Stimulated activated CD8-positive, alpha-beta memory T cell treated with anti-CD3 and anti-CD28 coated beads, Interleukin-12 subunit alpha, Interleukin-12 subunit beta, amount 100 ng/mL, for 4 hours (primary cell): ENCODE measurements around the gene ESYT3.
"Not testable (repeated sequence)": the region's sequence is repeated elsewhere in the genome, so short reads cannot be mapped to it uniquely, and the experiment has no call there.

Experiments used
- DNase-seq: peaks from one replicate; pipeline ENCODE4 v3.0.0-alpha.2; 2020; ENCODE audit warnings: low read depth

Gene ESYT3

GRCh38 chr3:138412821-138413551, 21.4 kb upstream of the ESYT3 start:
- no peak for DNase-seq

- not testable (repeated sequence) for DNase-seq
These were observed 18.2 kb upstream of the ESYT3 start for GRCh38 chr3:138416236-138416635.

DNA sequence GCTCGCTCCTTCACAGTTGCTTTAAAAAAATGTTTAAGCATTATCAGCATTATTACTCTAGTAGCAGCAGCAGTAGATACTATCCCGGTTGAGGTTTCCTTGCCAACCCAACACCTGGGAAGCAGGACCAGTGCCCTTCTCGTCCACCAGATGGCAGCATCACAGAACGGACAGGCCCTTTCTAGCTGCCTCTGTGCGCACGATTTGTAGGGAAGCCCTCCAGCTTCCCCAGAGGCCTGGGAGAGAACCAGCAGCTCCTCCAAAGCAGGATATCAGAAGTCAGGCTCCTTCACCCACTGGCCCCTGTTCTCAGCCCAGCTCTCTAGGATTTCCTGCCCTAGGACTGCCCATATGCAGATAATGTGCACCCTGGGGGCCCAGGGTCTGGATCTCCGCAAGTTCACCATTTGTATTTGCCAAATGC, 16.8 kb upstream of the ESYT3 start:
- DNase-seq, result peak; percentile 11

DNA sequence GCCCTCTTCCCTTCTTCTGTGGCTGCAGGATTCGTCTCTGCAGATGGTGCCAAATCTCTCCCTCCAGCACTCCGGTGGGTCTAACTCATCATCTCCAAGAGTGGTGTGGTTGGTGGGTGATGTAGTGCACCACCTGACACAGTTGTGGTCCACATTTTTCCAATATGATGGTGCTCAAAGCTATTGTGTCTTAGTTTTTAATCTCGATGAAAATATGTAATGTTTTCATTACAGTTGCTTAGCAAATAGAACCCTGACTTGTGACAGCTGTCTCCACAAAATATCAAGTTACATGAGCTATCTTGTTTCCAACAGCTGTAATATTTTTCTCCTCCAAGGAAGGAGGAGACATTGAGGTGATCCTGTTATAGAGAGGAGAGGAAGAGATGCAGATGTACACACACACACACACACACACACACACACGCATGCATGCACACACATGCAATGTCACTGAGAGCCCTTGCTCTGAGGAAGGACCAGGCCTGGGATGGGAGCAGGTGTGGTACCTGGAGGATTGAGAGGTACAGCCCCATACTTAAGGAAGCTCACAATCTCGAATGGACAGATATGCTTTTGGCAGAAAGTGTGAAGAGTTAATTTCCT, 15.7 kb upstream of the ESYT3 start:
- DNase-seq, result no peak

DNA sequence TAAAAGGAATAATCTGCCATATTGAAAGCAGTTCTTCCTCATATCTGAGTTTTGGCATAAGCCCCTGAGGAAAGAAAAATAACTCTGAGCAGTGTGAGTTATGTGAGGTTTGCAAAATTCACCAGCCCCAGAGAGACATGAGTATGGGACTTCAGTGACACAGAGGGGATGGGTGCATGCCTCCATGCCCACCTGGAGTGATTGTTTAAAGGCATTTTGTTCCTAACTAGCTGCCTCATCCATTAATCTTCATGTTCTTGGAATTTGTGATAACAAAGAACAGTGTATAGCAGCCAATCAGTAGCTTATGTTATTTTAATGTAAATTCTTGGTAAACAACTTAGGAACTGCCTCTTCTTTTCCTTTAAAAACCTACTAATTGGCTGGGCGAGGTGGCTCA, 11.1 kb upstream of the ESYT3 start:
- DNase-seq, result no peak

GRCh38 chr3:138424323-138424722, 10.1 kb upstream of the ESYT3 start:
- no peak for DNase-seq

- DNase-seq, result no peak
These were observed 8.2 kb upstream of the ESYT3 start for GRCh38 chr3:138426211-138426610.

GRCh38 chr3:138426754-138427153, 7.7 kb upstream of the ESYT3 start:
- DNase-seq, result not testable (repeated sequence)

GRCh38 chr3:138429665-138430064, 4.8 kb upstream of the ESYT3 start:
- DNase-seq, result no peak

DNA sequence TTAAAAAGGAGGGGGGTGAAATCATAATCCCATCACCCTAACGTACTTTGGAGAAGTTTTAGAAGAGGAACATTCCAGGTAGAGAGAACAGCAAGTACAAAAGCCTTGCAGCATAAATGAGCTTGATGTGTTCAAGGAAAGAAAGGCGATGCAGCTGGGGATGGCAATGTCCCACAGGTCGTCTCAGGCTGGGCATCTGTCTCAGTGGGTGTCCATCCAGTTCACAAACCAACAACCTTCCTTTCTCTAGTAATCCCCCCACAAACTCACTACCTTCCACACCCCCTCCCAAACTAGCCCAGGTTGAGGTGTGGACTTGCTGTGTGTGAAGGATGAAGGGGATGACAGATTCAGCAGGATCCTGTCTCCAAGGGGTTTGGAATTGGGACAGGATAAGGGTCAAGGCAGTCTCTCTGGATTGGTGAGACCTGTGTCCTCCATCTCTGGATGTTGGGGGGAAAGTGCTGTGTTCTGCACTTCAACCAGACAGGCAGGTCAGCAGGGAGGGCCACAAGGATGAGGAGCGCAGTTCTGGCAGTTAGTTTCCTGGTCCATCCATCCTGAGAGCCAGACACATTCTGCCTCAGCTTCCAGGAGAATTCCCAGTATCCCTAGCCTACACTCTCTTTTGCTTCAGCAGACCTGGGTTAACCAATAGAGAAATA, 1.7 kb upstream of the ESYT3 start:
- no peak for DNase-seq

DNA sequence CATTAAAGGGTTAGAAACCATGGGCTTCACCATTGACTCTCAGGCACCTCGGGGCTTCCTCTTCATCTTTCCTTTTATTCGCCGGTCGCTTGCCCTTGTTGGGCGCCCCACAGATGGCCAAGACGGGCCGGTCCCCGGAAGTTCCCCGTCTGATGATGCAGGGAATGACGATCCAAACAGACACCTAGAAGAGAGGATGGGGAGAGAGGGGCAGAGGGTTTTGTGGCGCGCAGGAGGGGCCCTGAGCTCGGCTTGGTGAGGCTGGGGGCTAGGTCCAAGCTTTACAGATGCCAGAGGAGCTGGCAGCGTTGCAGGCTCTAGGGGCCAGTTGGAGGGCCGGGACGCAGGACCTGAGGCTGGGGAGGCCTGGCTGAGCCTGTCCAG, 532 bp upstream of the ESYT3 start:
- no peak for DNase-seq

DNA sequence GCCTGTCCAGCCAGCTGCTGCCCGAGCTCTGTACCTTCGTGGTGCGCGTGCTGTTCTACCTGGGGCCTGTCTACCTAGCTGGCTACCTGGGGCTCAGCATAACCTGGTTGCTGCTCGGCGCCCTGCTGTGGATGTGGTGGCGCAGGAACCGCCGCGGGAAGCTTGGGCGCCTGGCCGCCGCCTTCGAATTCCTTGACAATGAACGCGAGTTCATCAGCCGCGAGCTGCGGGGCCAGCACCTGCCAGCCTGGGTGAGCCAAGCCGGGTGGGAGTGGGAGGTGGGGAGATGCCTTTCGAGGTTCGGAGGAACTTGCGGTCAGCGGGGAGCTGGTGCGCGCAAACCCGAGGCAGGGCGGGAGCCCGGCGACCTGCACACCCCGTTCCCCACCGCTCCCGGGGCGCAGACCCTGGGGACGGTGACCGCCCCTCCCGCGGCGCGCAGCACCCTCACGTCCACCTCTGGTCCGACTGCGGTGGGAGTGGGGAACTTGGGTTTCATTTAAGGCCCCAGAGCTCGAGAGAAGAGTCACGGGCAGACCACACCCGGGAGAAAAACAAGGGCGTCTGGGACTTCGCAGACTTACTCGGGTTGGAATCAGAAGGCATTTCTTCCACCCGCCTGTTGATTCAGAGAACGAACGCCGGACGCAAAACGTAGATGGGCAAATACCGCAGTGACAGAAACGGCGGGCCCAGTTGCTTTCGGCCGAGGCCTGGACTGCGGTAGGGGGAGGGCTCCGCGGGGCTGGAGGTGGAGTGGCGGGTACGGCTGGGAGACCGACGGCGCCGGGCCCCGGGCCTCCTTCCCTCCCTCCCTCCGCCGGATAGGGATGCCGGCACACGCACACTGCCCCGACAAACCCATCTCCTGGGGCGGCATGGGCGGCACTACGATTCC, 708 bp downstream of the ESYT3 start:
- DNase-seq, result no peak

- DNase-seq, result no peak
These were observed 1.4 kb downstream of the ESYT3 start for GRCh38 chr3:138435840-138436239.

- DNase-seq, result no peak
These were observed 2.9 kb downstream of the ESYT3 start for GRCh38 chr3:138437281-138437680.

- no peak for DNase-seq
These were observed 4.5 kb downstream of the ESYT3 start for GRCh38 chr3:138438896-138439295.

GRCh38 chr3:138439646-138440045, 5.2 kb downstream of the ESYT3 start:
- DNase-seq, result no peak

GRCh38 chr3:138440121-138440521, 5.7 kb downstream of the ESYT3 start:
- no peak for DNase-seq

DNA sequence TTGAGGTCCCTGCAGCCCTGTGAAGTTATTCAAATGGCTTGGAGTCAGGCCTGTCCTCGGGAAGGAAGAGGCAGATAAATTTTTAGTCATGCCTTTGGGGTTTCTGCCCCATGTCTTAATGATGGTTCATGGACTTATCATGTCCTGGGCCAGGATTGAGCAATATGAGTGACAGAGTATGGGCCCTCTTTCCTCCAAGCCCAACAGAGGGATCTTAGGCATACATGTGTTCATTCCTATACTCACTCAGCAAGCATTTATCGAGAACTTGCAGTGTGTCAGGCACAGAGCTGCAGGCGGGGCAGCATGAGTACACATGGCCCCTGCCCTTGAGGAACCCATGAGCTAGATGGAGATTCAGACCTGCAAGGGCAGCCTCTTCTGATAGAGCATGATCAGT, 6.2 kb downstream of the ESYT3 start:
- no peak for DNase-seq

DNA sequence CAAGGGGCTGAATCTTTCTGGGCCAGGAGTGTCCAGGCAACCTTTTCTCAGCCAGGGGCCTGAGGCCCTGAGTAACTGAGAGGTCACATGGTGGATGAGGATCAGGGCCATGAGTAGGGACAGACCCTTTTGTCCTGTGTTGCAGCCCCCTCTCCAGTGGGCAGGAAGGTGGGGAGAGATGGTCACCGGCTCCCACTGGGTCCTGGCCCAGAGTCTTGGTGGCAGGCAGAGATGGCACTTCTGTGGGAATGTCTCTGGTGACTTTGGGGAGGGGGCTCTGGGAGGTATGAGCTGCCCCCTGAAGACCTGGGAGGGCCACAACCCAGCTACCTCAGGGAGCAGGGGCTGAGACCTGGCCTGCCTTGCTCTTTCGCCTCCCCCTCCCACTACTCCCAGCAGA, 6.8 kb downstream of the ESYT3 start:
- DNase-seq, result no peak

GRCh38 chr3:138441742-138442141, 7.3 kb downstream of the ESYT3 start:
- no peak for DNase-seq

- DNase-seq, result no peak
These were observed 8.0 kb downstream of the ESYT3 start for GRCh38 chr3:138442433-138442832.

GRCh38 chr3:138443091-138443490, 8.7 kb downstream of the ESYT3 start:
- no peak for DNase-seq
